ENCODE measurements around the gene DAPL1. TPM values are rescaled to one million over a fixed set of nuclear protein-coding genes. Genes with fewer than 3 reads are reported as not detected.

Gene DAPL1
- polyA plus RNA-seq, 1 donor from 2014 or later: 4.2 TPM

- Histone ChIP-seq H3K36me3 (ENCODE audit: insufficient read depth, low read length) (no peaks in the 10 kb centered on the region), H3K9me2 (ENCODE audit: insufficient read depth, low read length) (no peaks in the 10 kb centered on the region), H4K20me1 (ENCODE audit: insufficient read depth) (no peaks in the 10 kb centered on the region), H3F3A (ENCODE audit: insufficient read depth, low read length, poor library complexity, severe bottlenecking) (no peaks in the 10 kb centered on the region), H3K79me2 (replicated peaks; ENCODE audit: insufficient read depth, low read length) (no peaks in the 10 kb centered on the region), H3K9ac (ENCODE audit: low read length) (no peak overlapping the region), H3K27me3 (ENCODE audit: insufficient read depth, low read depth, low read length) (no peaks in the 10 kb centered on the region), H2AFZ (ENCODE audit: low read depth, low read length) (no peak overlapping the region), H3K9me3 (ENCODE audit: low read length) (no peaks in the 10 kb centered on the region), H3K4me2 (ENCODE audit: low read length) (no peak overlapping the region), H3K27ac (ENCODE audit: low read length) (no peak overlapping the region), H3K4me3 (ENCODE audit: low read length) (no peak overlapping the region)
- TF ChIP-seq EP300 (conservative IDR thresholded peaks at IDR 0.05; ENCODE audit: poor library complexity, severe bottlenecking) (no peak), POLR2AphosphoS5 (IDR thresholded peaks at IDR 0.05) (no peak), EZH2 (IDR thresholded peaks at IDR 0.05; ENCODE audit: borderline replicate concordance, insufficient read depth, low read length, poor library complexity, severe bottlenecking) (no peak), RAD21 (conservative IDR thresholded peaks at IDR 0.05) (no peak), MXI1 (conservative IDR thresholded peaks at IDR 0.05; ENCODE audit: poor library complexity, severe bottlenecking) (no peak), SMC3 (conservative IDR thresholded peaks at IDR 0.05; ENCODE audit: poor library complexity) (no peak), TAF1 (IDR thresholded peaks at IDR 0.05; ENCODE audit: low read depth) (no peak), REST (IDR thresholded peaks at IDR 0.05; ENCODE audit: borderline replicate concordance) (no peak), CTCF (IDR thresholded peaks at IDR 0.05; ENCODE audit: poor library complexity, severe bottlenecking) (no peak)
These were observed 35.1 kb downstream of the DAPL1 start for GRCh38 chr2:158830201-158830600.

GRCh38 chr2:158835431-158835830 is 40.3 kb downstream of the DAPL1 start:
- Histone ChIP-seq H3K4me2 (ENCODE audit: low read length) (no peak overlapping the region), H3K79me2 (replicated peaks; ENCODE audit: insufficient read depth, low read length) (no peaks in the 10 kb centered on the region), H3F3A (ENCODE audit: insufficient read depth, low read length, poor library complexity, severe bottlenecking) (no peaks in the 10 kb centered on the region), H3K4me3 (ENCODE audit: low read length) (no peak overlapping the region), H3K9ac (ENCODE audit: low read length) (no peak overlapping the region), H4K20me1 (ENCODE audit: insufficient read depth) (no peaks in the 10 kb centered on the region), H2AFZ (ENCODE audit: low read depth, low read length) (no peak overlapping the region), H3K27ac (ENCODE audit: low read length) (no peak overlapping the region), H3K27me3 (ENCODE audit: insufficient read depth, low read depth, low read length) (no peaks in the 10 kb centered on the region), H3K36me3 (ENCODE audit: insufficient read depth, low read length) (no peaks in the 10 kb centered on the region), H3K9me2 (ENCODE audit: insufficient read depth, low read length) (no peaks in the 10 kb centered on the region), H3K9me3 (ENCODE audit: low read length) (no peaks in the 10 kb centered on the region)
- TF ChIP-seq RAD21 (conservative IDR thresholded peaks at IDR 0.05): no peak
- no peak for TF ChIP-seq MXI1 (conservative IDR thresholded peaks at IDR 0.05; ENCODE audit: poor library complexity, severe bottlenecking)
- TF ChIP-seq POLR2AphosphoS5 (IDR thresholded peaks at IDR 0.05): no peak
- no peak for TF ChIP-seq EZH2 (IDR thresholded peaks at IDR 0.05; ENCODE audit: borderline replicate concordance, insufficient read depth, low read length, poor library complexity, severe bottlenecking)
- no peak for TF ChIP-seq CTCF (IDR thresholded peaks at IDR 0.05; ENCODE audit: poor library complexity, severe bottlenecking)
- TF ChIP-seq SMC3 (conservative IDR thresholded peaks at IDR 0.05; ENCODE audit: poor library complexity): no peak
- TF ChIP-seq EP300 (conservative IDR thresholded peaks at IDR 0.05; ENCODE audit: poor library complexity, severe bottlenecking): no peak
- TF ChIP-seq TAF1 (IDR thresholded peaks at IDR 0.05; ENCODE audit: low read depth): no peak
- TF ChIP-seq REST (IDR thresholded peaks at IDR 0.05; ENCODE audit: borderline replicate concordance): no peak
